Hindlimb muscle (tissue), 1 donor: ENCODE results near the gene ROS1. TPM values are rescaled to one million over a fixed set of nuclear protein-coding genes. Genes with fewer than 3 reads are reported as not detected.

Experiments used
- DNase-seq: peaks from one replicate; pipeline ENCODE4 v3.0.0-alpha.2; 2013
- polyA plus RNA-seq: library from polyadenylated mRNA; unstranded; fragments of 120-200 nt; gene quantifications from one replicate; pipeline ENCODE4 v1.2.1, GENCODE V29; 2013; ENCODE audit not compliant: insufficient read length

Gene ROS1
- polyA plus RNA-seq, 1 donor, result 0.05 TPM

GRCh38 chr6:117440706-117441525 lies 15.2 kb upstream of the ROS1 start:
- no peak for DNase-seq

GRCh38 chr6:117432273-117432672 lies 6.5 kb upstream of the ROS1 start:
- DNase-seq, result no peak

- no peak for DNase-seq
These were observed 2.0 kb downstream of the ROS1 start for GRCh38 chr6:117423754-117424153.

- no peak for DNase-seq
These were observed 7.4 kb downstream of the ROS1 start for GRCh38 chr6:117418320-117418719.

- DNase-seq, result no peak
These were observed 7.9 kb downstream of the ROS1 start for GRCh38 chr6:117417851-117418250.

- peak; percentile 4 for DNase-seq
These were observed 11.0 kb downstream of the ROS1 start for GRCh38 chr6:117414770-117415169.

- no peak for DNase-seq
These were observed 14.3 kb downstream of the ROS1 start for GRCh38 chr6:117411474-117411873.

- no peak for DNase-seq
These were observed 15.9 kb downstream of the ROS1 start for GRCh38 chr6:117409863-117410262.

- no peak for DNase-seq
These were observed 16.3 kb downstream of the ROS1 start for GRCh38 chr6:117409420-117409819.

GRCh38 chr6:117404548-117404947 lies 21.2 kb downstream of the ROS1 start:
- DNase-seq, result no peak

- no peak for DNase-seq
These were observed 23.9 kb downstream of the ROS1 start for GRCh38 chr6:117401799-117402198.

- no peak for DNase-seq
These were observed 25.8 kb downstream of the ROS1 start for GRCh38 chr6:117399924-117400323.

GRCh38 chr6:117399126-117399525 lies 26.6 kb downstream of the ROS1 start:
- DNase-seq, result no peak

- no peak for DNase-seq
These were observed 28.1 kb downstream of the ROS1 start for GRCh38 chr6:117397536-117398227.

GRCh38 chr6:117396228-117396627 lies 29.5 kb downstream of the ROS1 start:
- DNase-seq, result no peak

GRCh38 chr6:117395164-117395563 lies 30.6 kb downstream of the ROS1 start:
- DNase-seq, result no peak

- no peak for DNase-seq
These were observed 32.7 kb downstream of the ROS1 start for GRCh38 chr6:117393045-117393444.

- no peak for DNase-seq
These were observed 33.7 kb downstream of the ROS1 start for GRCh38 chr6:117391874-117392583.

GRCh38 chr6:117389227-117390057 lies 36.3 kb downstream of the ROS1 start:
- no peak for DNase-seq

GRCh38 chr6:117387454-117387974 lies 38.2 kb downstream of the ROS1 start:
- no peak for DNase-seq

GRCh38 chr6:117384659-117385058 lies 41.1 kb downstream of the ROS1 start:
- DNase-seq, result no peak

- DNase-seq, result no peak
These were observed 44.0 kb downstream of the ROS1 start for GRCh38 chr6:117381749-117382148.
